GM12878 (cell line): ENCODE measurements around the gene MBD5. TPM values are rescaled to one million over a fixed set of nuclear protein-coding genes. Genes with fewer than 3 reads are reported as not detected.

Source experiments
- ATAC-seq: fragments of 200-7000 bp; cut with Tn5 transposase; 3 replicates; pipeline ENCODE4 v1.9.1; 2020; ENCODE audit warnings: mild to moderate bottlenecking, moderate library complexity
- BruUV-seq: library from RNA; stranded (reverse); fragments of 400-500 nt; replicated peaks from 2 replicates; lab custom pipeline; 2021; lab: Mats Ljungman, UMichigan
- CTCF ChIA-PET: fragments of 300-600 bp; sonication (Branson Sonifier 250); formaldehyde crosslinking; extraction: SDS; loops from one replicate; lab custom pipeline; 2021; ENCODE audit warnings: inconsistent platforms; lab: Yijun Ruan, JAX
- POLR2A ChIA-PET: fragments of 350-600 bp; formaldehyde crosslinking; extraction: SDS; loops from one replicate; lab custom pipeline; 2021; ENCODE audit warnings: inconsistent platforms; lab: Charles Lee
- RAD21 ChIA-PET: fragments of 300-600 bp; sonication (Branson Sonifier 250); formaldehyde crosslinking; loops from one replicate; lab custom pipeline; 2023; ENCODE audit warnings: antibody characterized with exemption; ENCODE audit not compliant: unreplicated experiment; lab: Charles Lee
- SMC1A ChIA-PET: fragments of 300-600 bp; sonication (Branson Sonifier 250); formaldehyde crosslinking; loops from one replicate; lab custom pipeline; 2023; ENCODE audit not compliant: unreplicated experiment, uncharacterized antibody; lab: Charles Lee
- DNase-seq: peaks from one replicate; pipeline ENCODE4 v3.0.0-alpha.2; 2011; ENCODE audit warnings: low read depth, low spot score
- FAIRE-seq: peaks from 3 replicates; lab custom pipeline; 2011; peaks lifted over from hg19 to GRCh38; lab: Jason Lieb, UNC
- H2AFZ ChIP-seq: 2 replicates; pipeline ENCODE4 v1.6.0; 2011; ENCODE audit warnings: low read depth, low read length, control low read depth; ENCODE audit not compliant: control insufficient read depth
- H3K27ac ChIP-seq: 2 replicates; pipeline ENCODE4 v1.5.1; 2011; ENCODE audit warnings: control low read depth; ENCODE audit not compliant: control insufficient read depth, insufficient read depth
- H3K27me3 ChIP-seq, 2 experiments: replicated peaks in 1 of 2; 2 replicates each; pipeline versions ENCODE4 v1.6.0 to v1.6.1; 2011; ENCODE audit warnings: low read length in 1 of 2; ENCODE audit not compliant: control insufficient read depth in 2 of 2, insufficient read depth in 2 of 2
- H3K36me3 ChIP-seq, 2 experiments: 2 replicates each; pipeline ENCODE4 v1.5.1; 2011; ENCODE audit warnings: low read length in 1 of 2; ENCODE audit not compliant: control insufficient read depth in 2 of 2, insufficient read depth in 2 of 2
- H3K4me1 ChIP-seq: 2 replicates; pipeline ENCODE4 v1.6.1; 2011; ENCODE audit warnings: mild to moderate bottlenecking, low read length, moderate library complexity, mixed read lengths; ENCODE audit not compliant: control insufficient read depth, insufficient read depth
- H3K4me2 ChIP-seq: 2 replicates; pipeline ENCODE4 v1.6.0; 2011; ENCODE audit warnings: control low read depth; ENCODE audit not compliant: control insufficient read depth, insufficient read depth
- H3K4me3 ChIP-seq: fragments of 200-600 bp; sonication (generic); 2 replicates; pipeline ENCODE4 v1.5.1; 2016
- H3K79me2 ChIP-seq: 2 replicates; pipeline ENCODE4 v1.6.0; 2011; ENCODE audit warnings: low read length; ENCODE audit not compliant: control insufficient read depth, insufficient read depth
- H3K9ac ChIP-seq: 2 replicates; pipeline ENCODE4 v1.8.0; 2011; ENCODE audit warnings: low read length, control low read depth, mixed read lengths; ENCODE audit not compliant: control insufficient read depth, insufficient read depth
- H3K9me3 ChIP-seq: replicated peaks from 3 replicates; pipeline ENCODE4 v1.5.1; 2011; ENCODE audit warnings: mild to moderate bottlenecking, low read length; ENCODE audit not compliant: control insufficient read depth, insufficient read depth
- H4K20me1 ChIP-seq: 2 replicates; pipeline ENCODE4 v1.6.0; 2011; ENCODE audit not compliant: control insufficient read depth, insufficient read depth
- CBFB ChIP-seq: IDR thresholded peaks from 2 replicates; pipeline ENCODE4 v1.6.1; 2016; ENCODE audit warnings: antibody characterized with exemption, low read depth
- CBX3 ChIP-seq: fragments of 200-600 bp; sonication (generic); IDR thresholded peaks from 2 replicates; pipeline ENCODE4 v1.6.1; 2016; ENCODE audit warnings: low read depth, borderline replicate concordance
- FOXM1 ChIP-seq: IDR thresholded peaks from 2 replicates; pipeline ENCODE4 v1.6.1; 2012; ENCODE audit warnings: low read depth, mild to moderate bottlenecking, inconsistent platforms, low read length, moderate library complexity
- JUNB ChIP-seq: IDR thresholded peaks from 2 replicates; pipeline ENCODE4 v1.6.1; 2016; ENCODE audit warnings: antibody characterized with exemption, mild to moderate bottlenecking
- PBX3 ChIP-seq: IDR thresholded peaks from 2 replicates; pipeline ENCODE4 v1.6.1; 2011; ENCODE audit warnings: mild to moderate bottlenecking, low read depth, low read length, moderate library complexity; ENCODE audit not compliant: insufficient replicate concordance
- PML ChIP-seq: IDR thresholded peaks from 2 replicates; pipeline ENCODE4 v1.6.1; 2012; ENCODE audit warnings: low read length, inconsistent platforms
- RBBP5 ChIP-seq: fragments of 200-600 bp; sonication (generic); conservative IDR thresholded peaks from 2 replicates; pipeline ENCODE4 v1.6.1; 2016
- RELA ChIP-seq: fragments of 450-650 bp; IDR thresholded peaks from 2 replicates; pipeline ENCODE4 v1.8.0; 2014; ENCODE audit warnings: borderline replicate concordance; ENCODE audit not compliant: partially characterized antibody
- SIN3A ChIP-seq: IDR thresholded peaks from 2 replicates; pipeline ENCODE4 v1.6.1; 2012; ENCODE audit warnings: low read depth, low read length, improper control_type of control experiment
- SMARCA5 ChIP-seq: fragments of 450-650 bp; IDR thresholded peaks from 2 replicates; pipeline ENCODE4 v1.6.1; 2017; ENCODE audit warnings: mild to moderate bottlenecking
- YBX1 ChIP-seq: fragments of 450-650 bp; IDR thresholded peaks from 2 replicates; pipeline ENCODE4 v1.6.1; 2016; ENCODE audit warnings: antibody characterized with exemption
- WGBS: methylation state at CpG from one replicate; pipeline ENCODE4 v1.1.6; 2016; ENCODE audit warnings: low lambda C conversion rate; ENCODE audit not compliant: insufficient replicate concordance, insufficient coverage; ENCODE audit errors: missing lambda C conversion rate; 5-methylcytosine and 5-hydroxymethylcytosine counted together
- in situ Hi-C: fragments of 300-500 bp; cut with MboI; formaldehyde crosslinking; loops from 9 replicates; pipeline ENCODE4 v1.14.3; 2018; ENCODE audit warnings: mixed read lengths
- intact Hi-C: fragments of 100-400 bp; cut with micrococcal nuclease; formaldehyde crosslinking; loops from one replicate; pipeline ENCODE4 v1.14.2; 2022; ENCODE audit not compliant: unreplicated experiment
- polyA plus RNA-seq, 11 experiments: library from polyadenylated mRNA; depleted of rRNA in 4 of 11; unstranded in 6 of 11; stranded (reverse) in 5 of 11; fragments of >200 nt; fragmentation: Nextera tagmentation in 4 of 11; fragmentation: Illumina TruSeq in 1 of 11; extraction: Ambion mirVana in 4 of 11; extraction: Trizol in 1 of 11; gene quantifications; 1 replicate in 1 of 11; 2 replicates in 10 of 11; pipeline versions ENCODE4 v1.2.1 to v1.2.3, GENCODE V29; 2011 to 2016; ENCODE audit warnings: inconsistent platforms in 2 of 11, missing spikeins in 2 of 11, low read depth in 1 of 11
- total RNA-seq, 4 experiments: library from RNA; depleted of rRNA in 3 of 4; stranded (reverse); fragments of >200 nt in 3 of 4; fragmentation: Illumina TruSeq in 1 of 4; extraction: Trizol in 1 of 4; gene quantifications; 2 replicates each; pipeline versions ENCODE4 v1.2.1 to v1.2.3, GENCODE V29; 2013 to 2021

MBD5 gene
- total and polyA plus RNA-seq, 10 of the 15 experiments (the other 5 are each of a cell fraction or from before 2014, with no cell fraction given), result 7.4 to 58.0 (median 21.2) TPM

DNA sequence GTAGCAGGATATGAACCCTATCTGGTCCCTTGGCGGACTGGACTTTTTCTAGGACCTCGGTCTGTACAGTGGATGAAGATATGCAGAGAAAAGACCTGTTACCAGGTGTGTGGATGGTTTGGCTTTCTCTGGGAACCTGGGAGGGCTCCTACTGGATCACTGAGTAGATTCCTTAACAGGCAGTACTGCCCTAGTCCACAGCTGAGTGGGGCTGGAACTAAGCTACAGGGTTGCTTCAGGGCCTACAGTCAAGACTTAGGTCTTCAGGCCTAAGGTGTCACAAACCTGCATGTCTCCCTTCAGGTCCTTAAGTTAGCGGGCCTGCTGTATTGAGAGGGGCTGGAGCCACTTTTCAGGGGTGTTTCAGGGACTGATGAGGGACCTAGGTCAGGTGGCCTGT lies 43.2 kb upstream of the MBD5 start:
- peaks cover 7% of the 10 kb centered on the region for H3K9me3 ChIP-seq
- ChIA-PET SMC1A (interaction anchor here (1.1 kb wide), 1 partner anchor 532 kb away, joined by 6 read pairs; no protein-coding TSS in a partner anchor), CTCF (interaction anchor here (0.7 to 2.5 kb wide), 4 partner anchors 9 to 531 kb away, joined by 3 to 9 read pairs (median 4); no protein-coding TSS in a partner anchor), POLR2A (interaction anchor here (0.6 kb wide), 1 partner anchor 513 kb away, joined by 4 read pairs; no protein-coding TSS in a partner anchor), RAD21 (no interaction called here)
- H3K27me3 ChIP-seq, result no peaks in the 10 kb centered on the region
- TF ChIP-seq PBX3 (no peak), YBX1 (no peak), CBX3 (no peak), SMARCA5 (no peak), SIN3A (no peak), JUNB (no peak), CBFB (no peak), RELA (no peak), RBBP5 (no peak), PML (no peak), FOXM1 (no peak)
- no peak overlapping the region for H3K9ac ChIP-seq
- in situ Hi-C loops, result no loop called here
- no TSS peak for BruUV-seq
- H3K4me1 ChIP-seq, result no peaks in the 10 kb centered on the region
- H2AFZ ChIP-seq, result no peak overlapping the region
- FAIRE-seq (no peak), ATAC-seq (no peak), DNase-seq (no peak)
- H3K27ac ChIP-seq, result no peak overlapping the region
- WGBS, result 98% methylated on average over 3 of the region's 3 CpGs
- no peak overlapping the region for H3K4me3 ChIP-seq
- intact Hi-C loops, result no loop called here
- H4K20me1 ChIP-seq, result no peaks in the 10 kb centered on the region
- H3K36me3 ChIP-seq, result no peaks in the 10 kb centered on the region; a peak in 1 of 4 replicates
- no peak overlapping the region for H3K4me2 ChIP-seq
- peaks cover 6% of the 10 kb centered on the region for H3K79me2 ChIP-seq
